ENCODE data around the gene UBE4A. TPM values are rescaled to one million over a fixed set of nuclear protein-coding genes. Genes with fewer than 3 reads are reported as not detected.

UBE4A gene
- total RNA-seq, 1 donor from 2014 or later = 44.0 TPM

DNA sequence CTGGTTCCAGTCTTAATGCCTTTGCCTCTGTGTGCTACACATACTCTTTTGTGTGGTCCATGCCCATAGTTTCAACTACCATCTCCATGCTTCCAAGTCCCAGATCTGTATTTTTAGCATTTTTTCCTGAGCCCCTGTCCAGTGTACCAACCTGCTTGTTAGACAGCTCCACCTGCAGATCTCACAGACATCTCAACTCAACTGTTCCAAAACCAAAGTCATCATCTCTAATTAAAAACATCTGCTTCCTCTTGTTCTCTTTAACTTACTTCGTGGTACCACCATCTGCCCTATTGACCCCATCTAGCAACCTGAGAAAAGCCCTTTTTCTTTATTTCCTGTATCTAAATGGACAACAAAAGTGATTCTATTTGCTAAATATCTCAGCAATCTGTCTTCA is 68.3 kb downstream of the UBE4A start:
- TF ChIP-seq CTCF (IDR thresholded peaks at IDR 0.05; ENCODE audit: partially characterized antibody, unreplicated experiment) = no peak
- Mint-ChIP-seq H3K27ac (ENCODE audit: unreplicated experiment) (no peak overlapping the region), H3K36me3 (ENCODE audit: unreplicated experiment) (no peaks in the 10 kb centered on the region), H3K27me3 (ENCODE audit: unreplicated experiment) (peaks cover 2% of the 10 kb centered on the region), H3K9me3 (ENCODE audit: unreplicated experiment) (no peaks in the 10 kb centered on the region), H3K4me3 (ENCODE audit: unreplicated experiment) (no peak overlapping the region), H3K4me1 (ENCODE audit: low read depth, unreplicated experiment) (peaks cover 2% of the 10 kb centered on the region)
- no peak for DNase-seq

GRCh38 chr11:118430956-118431355 is 71.6 kb downstream of the UBE4A start:
- peaks cover 4% of the 10 kb centered on the region for H3K9me3 Mint-ChIP-seq (ENCODE audit: unreplicated experiment)
- peaks cover 10% of the 10 kb centered on the region for H3K27me3 Mint-ChIP-seq (ENCODE audit: unreplicated experiment)
- peaks cover 6% of the 10 kb centered on the region for H3K4me1 Mint-ChIP-seq (ENCODE audit: low read depth, unreplicated experiment)
- no peak overlapping the region for H3K4me3 Mint-ChIP-seq (ENCODE audit: unreplicated experiment)
- TF ChIP-seq CTCF (IDR thresholded peaks at IDR 0.05; ENCODE audit: partially characterized antibody, unreplicated experiment) = no peak
- H3K36me3 Mint-ChIP-seq (ENCODE audit: unreplicated experiment) = no peaks in the 10 kb centered on the region
- DNase-seq = no peak
- H3K27ac Mint-ChIP-seq (ENCODE audit: unreplicated experiment) = no peak overlapping the region

DNA sequence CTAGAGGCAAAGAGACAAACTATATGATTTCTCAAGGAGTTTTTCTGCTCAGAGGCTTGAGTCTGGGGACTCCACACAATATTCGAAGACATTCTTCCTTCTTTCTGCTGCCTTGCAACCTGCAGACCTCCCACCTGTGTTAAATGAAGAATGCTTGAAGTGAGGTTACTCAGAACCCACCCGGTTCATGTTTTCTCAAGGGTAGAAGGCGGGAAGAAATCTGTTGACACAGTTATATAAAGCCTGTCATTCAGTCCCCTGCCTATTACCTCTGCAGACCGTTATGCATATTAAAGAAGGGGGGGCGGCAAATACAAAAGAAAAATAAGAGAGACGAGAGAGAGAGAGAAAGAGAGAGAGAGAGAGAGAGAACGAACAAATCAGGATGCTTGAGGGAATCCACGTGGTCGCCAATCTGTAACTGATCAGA is 74.7 kb downstream of the UBE4A start:
- peak overlapping the region; percentile 97 for H3K27ac Mint-ChIP-seq (ENCODE audit: unreplicated experiment)
- peaks cover 7% of the 10 kb centered on the region for H3K4me1 Mint-ChIP-seq (ENCODE audit: low read depth, unreplicated experiment)

DNA sequence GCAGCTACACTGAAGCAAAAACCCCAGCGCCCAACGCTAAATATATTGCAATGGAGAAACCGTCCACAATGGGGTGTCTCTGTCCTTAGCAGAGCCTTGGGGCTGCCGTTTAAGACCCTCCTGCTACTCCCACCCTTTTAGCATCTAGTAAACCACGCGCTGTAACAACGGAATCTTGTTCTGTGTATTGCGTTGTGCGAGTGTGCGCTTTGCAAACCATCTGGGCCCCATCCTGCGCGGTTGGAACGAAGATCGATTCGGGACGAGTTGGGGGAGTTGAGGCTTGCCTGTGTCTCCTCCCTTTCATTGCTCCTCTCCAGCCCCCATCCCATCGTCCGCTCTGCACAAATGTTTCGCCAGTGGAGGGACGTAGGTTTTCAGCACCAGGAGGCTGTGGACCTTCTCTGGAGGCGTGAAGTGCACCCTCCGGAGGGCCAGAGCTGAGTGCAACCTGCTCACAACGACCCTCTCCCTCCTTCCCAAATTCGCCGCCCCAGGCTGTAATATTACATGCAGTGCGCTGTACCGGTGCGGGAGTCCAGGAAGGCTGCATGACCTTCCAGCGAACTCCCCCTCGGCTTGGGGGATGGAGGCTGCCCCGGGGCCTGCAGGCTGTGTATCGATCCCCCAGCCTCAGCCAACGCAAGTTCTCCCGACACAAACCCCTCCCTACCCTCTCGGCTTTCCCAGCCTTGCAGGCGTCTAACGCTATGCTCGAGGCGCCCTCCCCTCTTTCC is 75.3 kb downstream of the UBE4A start:
- DNase-seq = peak; percentile 80
- peak overlapping the region; percentile 97 for H3K27ac Mint-ChIP-seq (ENCODE audit: unreplicated experiment)
- no peak for TF ChIP-seq CTCF (IDR thresholded peaks at IDR 0.05; ENCODE audit: partially characterized antibody, unreplicated experiment)
- H3K36me3 Mint-ChIP-seq (ENCODE audit: unreplicated experiment) = no peaks in the 10 kb centered on the region
- peak overlapping the region; percentile 86 for H3K4me3 Mint-ChIP-seq (ENCODE audit: unreplicated experiment)
- H3K27me3 Mint-ChIP-seq (ENCODE audit: unreplicated experiment) = peaks cover 13% of the 10 kb centered on the region
- peaks cover 6% of the 10 kb centered on the region for H3K9me3 Mint-ChIP-seq (ENCODE audit: unreplicated experiment)
- H3K4me1 Mint-ChIP-seq (ENCODE audit: low read depth, unreplicated experiment) = peaks cover 13% of the 10 kb centered on the region

More for the DNA sequence above, 74.7 kb downstream of the UBE4A start:
- peaks cover 13% of the 10 kb centered on the region for H3K27me3 Mint-ChIP-seq (ENCODE audit: unreplicated experiment)
- TF ChIP-seq CTCF (IDR thresholded peaks at IDR 0.05; ENCODE audit: partially characterized antibody, unreplicated experiment) = no peak
- peak overlapping the region; percentile 86 for H3K4me3 Mint-ChIP-seq (ENCODE audit: unreplicated experiment)
- no peaks in the 10 kb centered on the region for H3K36me3 Mint-ChIP-seq (ENCODE audit: unreplicated experiment)
- peaks cover 6% of the 10 kb centered on the region for H3K9me3 Mint-ChIP-seq (ENCODE audit: unreplicated experiment)
- no peak for DNase-seq

- Mint-ChIP-seq H3K9me3 (ENCODE audit: unreplicated experiment) (peaks cover 6% of the 10 kb centered on the region), H3K27me3 (ENCODE audit: unreplicated experiment) (peaks cover 13% of the 10 kb centered on the region), H3K27ac (ENCODE audit: unreplicated experiment) (peak overlapping the region; percentile 97), H3K36me3 (ENCODE audit: unreplicated experiment) (no peaks in the 10 kb centered on the region), H3K4me3 (ENCODE audit: unreplicated experiment) (peak overlapping the region; percentile 86), H3K4me1 (ENCODE audit: low read depth, unreplicated experiment) (peaks cover 18% of the 10 kb centered on the region)
- no peak for TF ChIP-seq CTCF (IDR thresholded peaks at IDR 0.05; ENCODE audit: partially characterized antibody, unreplicated experiment)
- DNase-seq = peak; percentile 87
Measured at GRCh38 chr11:118435290-118435892, 76.0 kb downstream of the UBE4A start.

Data from glutamatergic neuron (in vitro differentiated cells).